GDM1 (cell line): ENCODE data around the gene SLC25A46.
"Not testable (repeated sequence)": the region's sequence is repeated elsewhere in the genome, so short reads cannot be mapped to it uniquely, and the experiment has no call there.

Source experiments
- DNase-seq: peaks from one replicate; lab custom pipeline; 2025; lab: John Stamatoyannopoulos, UW

Gene SLC25A46

GRCh38 chr5:110738812-110739651 lies at the start of gene SLC25A46:
Gene SLC25A46, plus strand, starts transcription at chr5:110739007. Its CDS starts 113 bp downstream, at chr5:110739120.
- peak; percentile 79 for DNase-seq

- not testable (repeated sequence) for DNase-seq
Observed at GRCh38 chr5:110690587-110690986, 48.2 kb upstream of the SLC25A46 start.

- not testable (repeated sequence) for DNase-seq
Observed at GRCh38 chr5:110692669-110693068, 46.1 kb upstream of the SLC25A46 start.

- DNase-seq, result no peak
Observed at GRCh38 chr5:110702300-110702699, 36.5 kb upstream of the SLC25A46 start.

- no peak for DNase-seq
Observed at GRCh38 chr5:110702704-110703103, 36.1 kb upstream of the SLC25A46 start.

GRCh38 chr5:110703481-110703880 lies 35.3 kb upstream of the SLC25A46 start:
- DNase-seq, result no peak

- DNase-seq, result no peak
Observed at GRCh38 chr5:110705349-110705748, 33.5 kb upstream of the SLC25A46 start.

- no peak for DNase-seq
Observed at GRCh38 chr5:110707260-110707844, 31.5 kb upstream of the SLC25A46 start.

- DNase-seq, result no peak
Observed at GRCh38 chr5:110716247-110717245, 22.3 kb upstream of the SLC25A46 start.

GRCh38 chr5:110718311-110718710 lies 20.5 kb upstream of the SLC25A46 start:
- no peak for DNase-seq

- no peak for DNase-seq
Observed at GRCh38 chr5:110726249-110727024, 12.4 kb upstream of the SLC25A46 start, which contains the start of gene TMEM232. Gene TMEM232, minus strand, starts transcription at chr5:110726671. Its CDS starts 59,319 bp downstream, at chr5:110667352.

GRCh38 chr5:110727025-110727314 lies 11.8 kb upstream of the SLC25A46 start:
- DNase-seq, result no peak

GRCh38 chr5:110731499-110731898 lies 7.3 kb upstream of the SLC25A46 start:
- not testable (repeated sequence) for DNase-seq

GRCh38 chr5:110734101-110734500 lies 4.7 kb upstream of the SLC25A46 start:
- no peak for DNase-seq

- no peak for DNase-seq
Observed at GRCh38 chr5:110735556-110735955, 3.3 kb upstream of the SLC25A46 start.

- DNase-seq, result no peak
Observed at GRCh38 chr5:110736753-110737152, 2.1 kb upstream of the SLC25A46 start.

- no peak for DNase-seq
Observed at GRCh38 chr5:110738503-110738811, 350 bp upstream of the SLC25A46 start.

GRCh38 chr5:110751902-110752762 lies 13.3 kb downstream of the SLC25A46 start:
- DNase-seq, result no peak

- no peak for DNase-seq
Observed at GRCh38 chr5:110752953-110753352, 14.1 kb downstream of the SLC25A46 start.

GRCh38 chr5:110753600-110753999 lies 14.8 kb downstream of the SLC25A46 start:
- DNase-seq, result no peak

- no peak for DNase-seq
Observed at GRCh38 chr5:110754181-110754580, 15.4 kb downstream of the SLC25A46 start.
